ENCODE measurements around the gene FILIP1L.
A peak's percentile ranks its signal among the peaks of the same experiment; 100 is the strongest.

Gene FILIP1L

DNA sequence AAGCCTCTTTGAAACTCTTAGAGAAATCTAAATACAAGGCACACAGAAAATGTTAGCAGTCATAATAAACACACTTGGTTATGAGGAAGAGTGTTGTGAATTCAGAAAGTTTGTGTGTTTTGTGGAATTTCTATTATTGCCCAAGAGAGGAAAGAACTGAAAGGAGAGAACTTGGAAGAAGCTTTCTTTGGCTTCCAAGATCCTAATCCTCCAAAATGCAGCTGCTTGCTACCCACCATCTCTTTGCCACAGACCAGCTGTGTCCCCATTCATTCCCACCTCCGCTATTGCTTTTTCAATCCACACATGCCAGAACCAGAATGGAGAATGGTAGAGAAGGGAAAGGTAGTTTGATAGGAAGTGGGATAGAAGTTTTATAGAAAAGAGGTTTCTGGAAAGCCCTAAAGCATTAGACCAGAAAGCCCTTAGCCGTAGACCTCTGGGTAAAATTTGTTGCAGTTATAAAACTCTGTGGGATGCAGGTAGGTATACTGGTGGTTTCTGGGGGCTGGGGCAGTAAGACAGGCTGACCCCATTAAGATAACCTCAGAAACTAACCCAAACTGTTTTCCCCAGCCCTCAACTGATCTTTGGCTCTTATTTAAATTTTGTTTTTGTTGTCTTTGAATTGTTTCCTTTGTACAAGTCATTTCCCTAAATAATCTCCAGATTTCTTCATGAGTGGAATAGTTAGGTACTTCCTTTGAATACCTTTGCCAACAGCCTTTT is 108.5 kb downstream of the FILIP1L start:
- no peak for DNase-seq

DNA sequence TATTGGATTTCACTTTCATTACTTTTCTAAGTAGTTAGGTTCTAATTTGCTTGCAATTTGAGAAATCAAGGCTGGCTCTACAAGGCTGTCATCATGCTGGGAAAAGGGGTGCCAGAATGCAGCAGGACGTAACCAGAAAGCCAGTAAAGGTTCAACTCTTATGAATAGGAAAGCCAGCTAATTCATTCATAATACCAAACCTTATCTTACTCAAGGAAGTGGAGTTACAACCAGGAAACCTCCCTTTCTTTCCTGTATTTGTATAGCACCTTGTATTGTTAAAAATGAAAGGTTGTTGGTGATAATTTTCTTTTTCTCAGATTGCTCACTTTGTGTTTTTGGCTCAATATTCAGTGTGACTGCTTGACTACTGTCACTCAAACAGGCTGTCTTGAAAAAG is 109.4 kb downstream of the FILIP1L start:
- no peak for DNase-seq

DNA sequence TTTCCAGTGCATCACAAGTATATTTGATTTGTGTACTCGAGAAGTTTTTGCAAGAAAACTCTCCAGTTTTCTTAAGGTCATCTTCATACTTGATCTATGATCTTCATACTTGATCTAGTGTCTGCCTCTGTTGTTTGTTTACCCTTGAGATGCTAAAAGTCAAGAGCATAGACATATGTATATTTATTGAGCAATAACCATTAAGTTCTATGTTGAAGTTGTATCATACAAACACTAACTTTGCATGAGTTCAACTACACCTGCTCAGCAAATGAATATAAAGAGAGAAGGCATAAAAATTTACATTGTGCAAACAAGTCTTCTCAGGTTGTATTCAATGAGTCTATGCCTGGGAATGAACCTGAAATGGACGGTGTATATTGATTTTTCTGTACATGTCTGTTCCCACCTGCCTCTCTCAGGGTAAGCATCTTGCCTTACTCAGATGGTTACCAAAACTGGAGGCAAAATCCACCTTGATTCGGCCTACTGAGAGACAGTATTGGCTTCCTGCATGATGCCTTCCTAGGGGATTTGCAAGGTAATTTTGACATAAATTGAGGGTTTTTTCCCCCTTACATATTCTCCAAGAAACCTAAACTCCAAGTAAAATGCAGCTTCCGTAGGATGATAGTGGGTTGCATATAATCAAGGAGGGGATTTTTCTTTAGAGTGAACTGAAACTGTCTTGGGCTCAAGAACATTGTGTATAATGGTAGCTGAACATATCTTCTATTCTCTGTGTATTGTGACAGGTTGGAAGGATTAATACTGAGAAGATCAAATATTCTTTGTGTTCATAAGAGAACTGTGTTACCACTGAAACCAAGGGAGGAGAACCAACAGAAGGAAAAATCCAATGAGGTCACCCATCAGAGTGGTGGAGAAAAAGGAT is 110.4 kb downstream of the FILIP1L start:
- DNase-seq = no peak

DNA sequence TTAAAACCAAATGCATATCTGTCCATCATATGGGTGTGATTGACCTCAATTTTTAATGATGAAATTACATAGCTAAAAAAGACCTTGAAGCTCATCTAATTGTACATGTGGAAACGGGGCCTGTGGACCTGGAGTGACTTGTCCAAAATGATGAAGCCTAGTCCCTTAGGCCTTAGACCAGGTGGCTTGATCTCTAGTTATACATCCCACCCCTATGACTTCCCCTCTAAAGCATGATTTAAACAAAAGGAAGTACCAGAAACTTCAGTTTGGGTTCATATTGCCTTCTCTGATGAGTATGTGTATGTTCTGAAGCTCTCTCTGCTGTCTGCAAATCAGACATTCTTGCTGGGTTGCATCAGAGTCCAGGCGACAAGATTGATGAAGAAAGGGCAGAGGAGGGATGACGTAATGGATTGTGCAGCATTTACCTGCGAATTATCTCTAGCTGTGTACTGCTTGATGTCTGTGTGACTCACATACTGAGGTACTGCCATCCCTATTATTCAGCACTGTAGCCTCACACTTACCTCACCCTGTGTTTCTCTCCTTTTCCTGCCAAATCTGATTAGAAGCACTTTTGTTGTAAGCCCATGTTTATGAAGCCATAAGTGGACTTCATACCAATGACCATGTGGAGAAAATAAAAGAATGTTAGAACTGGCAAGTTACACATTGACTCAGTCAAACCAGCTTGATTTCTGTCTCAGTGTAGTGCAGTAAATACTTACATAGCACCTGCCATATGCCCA is 111.5 kb downstream of the FILIP1L start:
- no peak for DNase-seq

DNA sequence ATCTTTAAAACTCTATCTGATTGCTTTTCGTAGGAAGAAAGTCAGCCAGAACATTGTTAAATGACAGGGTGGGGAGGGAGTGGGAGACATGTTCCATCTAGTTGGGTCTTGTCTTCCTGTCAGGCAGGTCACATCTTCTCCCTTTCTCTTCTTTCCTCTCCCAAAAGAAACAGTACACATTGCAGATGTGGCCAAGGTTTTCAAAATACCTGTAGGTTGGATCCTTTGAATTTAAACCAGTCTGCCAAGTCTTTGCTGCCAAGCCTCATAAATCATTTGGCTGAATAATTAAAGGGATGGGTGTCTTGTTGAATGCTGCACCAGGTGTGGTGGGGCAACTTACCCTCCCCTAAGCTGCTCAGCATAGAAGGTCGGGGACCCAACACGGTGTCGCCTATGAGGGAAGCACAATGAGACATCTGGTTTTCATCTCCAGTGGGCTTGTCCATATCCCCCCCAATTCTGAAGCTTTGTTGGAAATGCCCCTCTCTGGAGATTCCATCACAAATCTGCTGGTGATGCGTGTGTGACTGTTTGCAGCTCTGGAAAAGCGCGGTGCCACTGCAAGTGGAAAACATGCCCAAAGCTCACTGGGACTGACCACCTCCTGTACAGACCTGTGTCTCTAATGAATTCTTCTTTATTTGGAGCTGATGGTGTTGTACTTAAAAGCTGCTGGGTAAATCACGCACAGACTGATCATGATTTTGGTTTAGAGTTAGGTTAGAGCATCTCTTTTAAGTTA is 112.6 kb downstream of the FILIP1L start:
- no peak for DNase-seq

DNA sequence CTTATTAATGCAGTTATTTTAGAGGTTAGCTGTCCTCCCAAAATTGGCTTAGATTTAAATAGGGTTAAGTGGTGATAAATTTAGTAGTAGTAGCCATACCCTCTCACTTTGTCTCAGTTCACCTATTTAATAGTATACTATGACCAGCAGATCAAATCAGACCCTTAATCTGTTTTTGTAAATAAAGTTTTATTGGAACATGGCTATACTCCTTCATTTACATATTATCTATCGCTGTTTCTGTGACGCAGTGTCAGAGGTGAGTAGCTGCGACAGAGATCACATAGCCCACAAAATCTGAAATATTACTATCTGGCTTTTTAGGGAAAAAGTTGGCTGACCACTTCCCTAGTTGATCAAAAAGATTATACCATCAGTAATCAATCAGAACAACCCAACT is 113.2 kb downstream of the FILIP1L start:
- DNase-seq = no peak

DNA sequence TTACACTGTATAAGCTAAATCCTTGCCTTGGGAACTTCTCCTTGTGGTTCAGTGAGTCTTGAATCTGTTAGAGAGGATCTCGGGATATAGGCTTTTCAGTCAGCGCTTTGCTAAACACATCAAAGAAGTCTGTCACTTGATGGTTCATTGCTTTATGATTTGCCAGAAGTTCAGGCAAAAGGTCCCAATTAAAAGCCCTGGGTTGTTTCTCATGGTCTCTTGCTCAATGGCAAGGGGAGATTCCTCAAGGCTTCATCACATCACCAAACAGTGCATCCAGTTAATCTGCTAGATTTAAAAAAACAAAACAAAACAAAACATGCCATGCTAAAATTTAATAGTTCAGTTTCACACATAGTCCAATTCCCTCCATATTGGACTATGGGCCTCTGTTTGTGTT is 114.8 kb downstream of the FILIP1L start:
- no peak for DNase-seq

DNA sequence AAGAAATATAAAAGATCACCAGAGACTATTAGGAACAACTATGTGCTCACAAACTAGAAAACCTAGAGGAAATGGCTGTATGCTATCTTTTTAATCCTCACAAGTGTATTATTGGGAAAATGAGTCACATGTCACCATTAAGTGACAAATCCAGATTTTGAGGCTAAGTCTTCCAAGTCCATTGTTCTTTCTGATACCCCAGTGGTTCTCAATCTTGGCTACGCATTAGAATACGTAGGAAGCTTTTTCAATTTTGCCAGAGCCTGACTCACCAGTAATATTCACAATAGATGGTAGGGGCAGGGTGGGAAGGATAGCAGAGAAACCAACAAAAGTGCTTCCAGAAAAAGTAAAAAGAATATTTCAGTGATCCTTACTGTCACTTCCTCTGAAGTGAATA is 117.0 kb downstream of the FILIP1L start:
- DNase-seq = no peak

DNA sequence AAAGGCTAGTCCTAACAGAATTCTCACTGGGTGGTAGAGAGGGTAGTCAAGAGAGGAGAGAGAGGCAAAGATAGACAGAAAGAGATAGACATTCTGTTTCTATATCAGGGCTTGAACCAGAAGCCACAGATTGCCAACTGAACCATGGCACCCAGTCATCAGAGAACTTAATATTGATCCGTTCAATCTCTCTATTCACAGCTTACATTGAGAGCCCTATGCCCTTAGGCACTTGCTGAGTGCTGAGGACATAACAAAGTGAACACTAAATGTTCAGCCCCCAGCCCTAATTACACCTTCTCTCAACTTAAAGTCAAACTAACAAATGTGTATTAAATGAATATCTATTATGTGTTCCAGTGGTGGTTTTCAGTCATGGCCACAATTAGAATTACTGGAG is 124.1 kb downstream of the FILIP1L start:
- no peak for DNase-seq

DNA sequence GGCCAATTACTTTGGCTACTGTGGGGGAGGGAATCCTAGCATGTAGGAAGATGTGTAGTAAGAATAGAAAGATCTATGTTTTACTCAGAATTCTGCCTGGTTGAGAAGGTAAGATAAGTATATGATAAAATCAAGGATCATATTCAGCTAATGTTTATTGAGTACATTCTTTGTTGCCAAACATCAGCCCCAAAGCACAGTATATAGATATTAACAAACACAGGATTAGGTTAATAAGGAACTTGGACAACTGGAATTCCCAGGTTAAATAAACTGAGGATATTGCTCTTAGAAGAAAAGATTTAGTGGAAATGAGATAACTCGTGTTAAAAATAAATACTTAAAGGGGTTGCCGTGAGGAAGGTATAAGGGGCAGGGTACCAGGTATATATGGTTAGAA is 129.6 kb downstream of the FILIP1L start:
- no peak for DNase-seq

DNA sequence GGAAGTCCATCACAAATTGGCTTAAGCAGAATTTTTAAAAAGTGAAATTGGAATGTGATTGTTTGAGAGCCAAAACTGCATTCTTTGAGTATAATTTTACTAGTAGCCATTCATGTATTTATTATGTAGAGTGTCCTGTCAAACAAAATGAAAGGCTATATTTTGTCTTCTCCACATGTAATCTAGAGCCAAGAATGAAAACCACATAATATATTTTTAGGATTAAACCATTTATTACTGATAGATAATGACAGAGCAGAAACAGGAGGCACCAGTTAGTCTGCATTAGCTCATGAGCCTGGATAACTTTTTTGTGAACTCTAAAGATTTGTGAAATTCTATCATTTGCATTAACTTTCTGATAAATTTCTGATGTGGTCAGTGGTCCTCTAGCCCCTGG is 130.2 kb downstream of the FILIP1L start:
- DNase-seq = no peak

DNA sequence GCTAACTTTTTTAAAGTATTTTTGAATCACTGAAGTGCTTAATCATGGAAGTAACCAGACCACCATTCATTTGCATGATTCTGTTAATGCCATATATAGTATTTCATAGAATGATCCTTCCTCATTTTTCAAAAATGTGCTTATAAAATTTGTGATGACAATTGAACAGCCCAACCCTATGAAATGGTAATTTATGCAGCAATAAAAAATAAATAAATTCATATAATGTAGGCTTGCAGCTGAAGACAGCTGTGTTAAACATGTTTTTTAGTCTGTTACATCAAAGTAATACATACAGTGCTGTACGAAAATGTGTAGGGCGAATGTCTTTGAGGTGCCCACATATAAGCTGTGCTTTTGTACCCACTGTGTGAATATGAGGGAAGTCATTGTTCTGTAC is 131.7 kb downstream of the FILIP1L start:
- DNase-seq = no peak

DNA sequence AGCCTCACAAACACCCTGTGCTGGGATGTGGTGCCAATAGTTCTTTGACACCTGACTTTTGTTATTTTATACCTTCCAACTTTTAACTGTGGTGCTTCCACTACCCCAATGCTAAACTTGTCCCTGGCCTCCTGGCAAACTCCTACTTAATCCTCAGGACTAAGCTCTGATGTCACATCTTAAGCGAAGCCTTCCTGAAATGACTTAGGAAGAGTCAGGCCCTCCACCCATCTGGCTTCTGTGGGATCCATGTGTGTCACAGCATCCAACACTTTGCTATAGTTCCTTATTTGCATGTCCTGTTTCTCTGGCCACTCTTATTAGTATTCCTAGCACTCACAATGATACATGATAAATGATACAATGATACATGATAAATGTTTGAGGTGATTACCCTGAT is 133.2 kb downstream of the FILIP1L start:
- DNase-seq = no peak

DNA sequence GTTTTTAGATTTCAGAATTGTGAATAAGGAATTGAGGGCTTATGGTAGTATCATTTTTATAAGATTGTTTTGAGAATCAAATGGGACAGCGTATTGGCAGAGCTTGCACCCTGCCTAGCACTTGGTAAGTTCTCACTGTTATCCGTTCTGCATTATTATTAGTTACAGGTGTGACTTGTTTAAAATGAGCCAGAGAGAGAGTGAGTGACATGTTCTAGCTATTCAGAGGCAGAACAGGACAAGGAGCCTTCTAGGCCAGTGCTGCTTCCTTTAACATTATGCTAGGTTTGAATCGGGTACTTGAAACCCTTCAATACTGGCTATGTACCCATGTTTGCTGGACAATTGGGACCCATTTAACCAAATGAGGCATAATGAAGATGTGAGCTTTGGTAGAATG is 133.7 kb downstream of the FILIP1L start:
- DNase-seq = no peak

DNA sequence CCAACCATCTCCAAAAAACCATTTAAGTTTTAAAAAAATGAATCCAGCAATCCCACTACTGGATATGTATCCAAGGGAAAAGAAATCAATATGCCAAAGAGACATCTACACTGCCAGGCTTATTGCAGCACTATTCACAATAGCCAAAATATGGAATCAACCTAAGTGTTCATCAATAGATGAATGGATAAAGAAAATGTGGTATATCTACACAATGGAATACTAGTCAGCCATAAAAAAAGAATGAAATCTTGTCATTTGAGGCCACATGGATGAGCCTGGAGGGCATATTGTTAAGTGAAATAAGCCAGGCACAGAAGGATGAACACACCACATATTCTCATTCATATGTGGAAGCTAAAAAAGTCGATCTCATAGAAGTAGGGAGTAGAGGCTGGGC is 136.1 kb downstream of the FILIP1L start:
- DNase-seq = no peak

DNA sequence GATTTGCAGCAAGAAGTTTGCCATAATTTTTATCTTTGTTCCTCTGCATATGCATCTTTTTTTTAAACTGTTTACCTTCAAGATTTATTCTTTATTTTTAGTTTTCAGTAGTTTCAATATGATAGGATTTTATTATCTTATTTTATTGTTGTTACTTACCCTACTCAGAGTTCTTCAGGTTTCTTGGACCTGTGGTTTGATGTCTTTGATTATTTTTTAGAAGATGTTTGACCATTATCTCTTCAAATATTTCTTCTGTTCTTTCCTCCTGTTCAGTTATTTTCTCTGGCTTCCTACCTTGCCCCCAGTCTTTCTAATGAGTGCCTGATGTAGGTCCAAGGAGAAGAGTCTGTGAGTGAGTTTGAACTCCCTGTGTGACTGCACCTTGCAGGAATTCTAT is 137.7 kb downstream of the FILIP1L start:
- DNase-seq = no peak

DNA sequence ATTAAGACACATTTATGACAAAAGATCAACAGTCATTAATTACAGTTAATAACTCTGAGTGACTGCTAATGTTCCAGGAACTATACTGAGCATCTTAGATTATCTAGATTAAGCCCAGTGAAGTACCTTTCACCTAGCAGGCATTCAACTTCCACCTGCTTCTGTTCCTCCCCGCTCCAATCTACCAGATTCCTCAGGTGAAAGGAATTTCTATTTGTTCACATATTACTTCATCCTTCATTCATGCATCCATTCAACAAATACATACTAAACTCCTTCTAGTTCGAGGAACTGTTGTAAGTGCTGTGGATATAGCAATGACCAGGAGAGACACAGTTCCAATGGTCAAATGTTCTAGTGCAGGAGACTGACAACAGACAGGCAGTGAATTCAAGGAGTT is 139.3 kb downstream of the FILIP1L start:
- DNase-seq = no peak

DNA sequence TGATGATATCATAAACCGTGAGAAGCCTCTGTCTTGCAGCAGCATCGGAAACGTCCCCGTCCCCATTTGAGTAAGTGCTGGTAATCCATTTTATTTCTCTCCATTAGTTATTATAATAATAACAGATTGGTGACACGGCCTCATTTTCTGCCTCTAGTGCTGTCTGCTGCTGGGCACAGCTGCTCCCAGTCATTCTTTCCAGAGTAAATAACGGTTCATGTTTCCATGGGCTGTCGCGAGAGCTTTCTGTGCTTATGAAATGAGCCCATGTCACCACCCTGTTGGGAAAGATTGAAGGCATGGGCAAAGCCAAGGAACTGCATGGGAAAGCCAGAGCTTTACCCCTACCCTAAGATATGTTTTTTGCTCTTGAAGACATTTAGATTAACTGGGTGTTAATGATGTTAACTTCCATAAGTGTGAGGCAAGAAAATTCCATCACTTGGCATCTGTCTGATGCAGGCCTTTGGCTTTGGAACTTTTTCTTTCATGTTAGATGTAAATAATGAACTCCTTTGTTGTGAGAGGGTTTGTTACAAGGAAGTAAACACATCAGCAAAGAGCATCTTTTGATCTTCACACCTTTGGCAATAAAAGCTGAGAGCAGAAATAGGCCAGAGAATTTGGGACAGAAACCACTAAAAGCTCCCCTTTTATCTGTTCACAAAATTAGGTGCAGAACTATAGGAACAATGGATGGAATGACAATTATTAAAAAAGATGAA is 141.8 kb downstream of the FILIP1L start:
- peak; percentile 39 for DNase-seq

DNA sequence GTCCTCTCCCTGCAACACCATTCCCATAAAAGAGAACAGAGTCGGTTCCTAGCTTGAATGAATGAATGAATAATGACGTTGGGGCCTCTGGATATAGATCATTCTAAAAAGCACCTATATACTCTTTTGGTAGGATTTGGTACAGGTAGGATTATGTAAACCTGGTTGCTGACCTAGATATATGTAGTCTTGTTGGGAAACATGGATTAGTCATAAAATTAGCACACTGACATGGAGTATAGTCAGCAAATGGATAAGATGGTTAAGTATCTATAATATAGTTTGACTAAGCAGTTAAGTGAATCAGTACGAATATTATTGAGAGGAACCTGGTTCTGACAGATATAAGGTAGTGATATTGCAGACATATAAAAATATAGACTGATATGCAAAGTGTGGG is 142.5 kb downstream of the FILIP1L start:
- DNase-seq = no peak

DNA sequence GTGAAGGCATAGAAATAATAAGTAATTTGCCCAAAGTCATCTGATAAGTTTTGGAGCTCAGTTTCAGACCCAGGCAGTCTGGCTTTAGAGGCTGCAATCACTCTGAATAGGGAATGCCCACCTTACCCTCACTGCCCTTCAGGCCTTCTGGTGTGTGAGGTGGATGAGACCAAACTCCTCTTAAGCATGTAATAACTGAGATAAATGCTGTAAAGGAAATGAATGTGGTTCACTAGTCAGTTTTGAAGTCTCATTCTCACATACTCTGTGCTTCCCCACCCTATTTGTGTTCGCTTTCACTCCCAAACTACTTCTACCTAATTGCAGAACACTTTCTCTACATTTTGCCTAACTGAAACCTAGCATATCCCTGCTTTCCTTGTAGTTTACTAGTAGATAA is 144.1 kb downstream of the FILIP1L start:
- no peak for DNase-seq

DNA sequence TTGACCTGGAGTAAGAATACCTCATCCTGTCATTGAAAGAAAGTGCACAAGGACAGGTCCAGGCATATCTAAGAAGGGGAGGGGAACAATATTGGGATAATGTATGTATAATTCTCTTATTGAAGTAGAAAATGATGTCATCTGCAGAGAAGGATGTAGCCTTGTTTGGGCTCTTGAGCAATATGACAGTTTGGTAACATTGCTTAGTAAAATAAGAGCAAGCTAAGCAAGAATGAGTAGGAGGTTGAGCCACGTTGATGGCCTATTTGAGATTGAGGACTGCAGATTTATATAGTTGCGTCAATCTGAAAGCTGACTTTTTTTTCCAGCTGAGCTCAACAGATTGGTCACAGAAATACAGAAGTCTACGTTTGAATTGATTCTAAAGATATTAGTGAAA is 145.2 kb downstream of the FILIP1L start:
- no peak for DNase-seq

DNA sequence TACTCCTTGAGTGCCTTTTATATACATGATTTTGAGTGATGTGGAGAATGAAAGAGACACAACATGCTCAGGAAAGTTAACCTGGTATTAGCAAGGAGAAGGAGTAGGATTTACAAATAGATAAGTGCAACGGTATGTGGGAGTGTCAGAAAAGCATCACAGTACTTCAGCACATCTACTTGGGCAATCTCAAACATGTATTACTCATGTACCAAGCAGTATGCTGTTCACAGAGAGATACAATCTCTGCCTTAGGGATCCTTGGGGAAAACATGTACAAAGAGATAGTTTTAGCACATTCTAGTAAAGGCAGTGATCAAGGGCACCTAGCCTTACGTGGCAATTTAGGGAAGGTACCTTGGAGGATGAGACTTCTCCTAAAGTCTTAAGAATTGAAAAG is 146.5 kb downstream of the FILIP1L start:
- no peak for DNase-seq

All from right hindlimb (tissue), 1 donor.